H54 (cell line): Measurements from ENCODE around the gene DSG2.
A peak's percentile ranks its signal among the peaks of the same experiment; 100 is the strongest.

ENCODE experiments used
- DNase-seq: peaks from one replicate; pipeline ENCODE4 v3.0.0; 2011; ENCODE audit warnings: low spot score, mixed read lengths; ENCODE audit not compliant: insufficient read length
- FAIRE-seq: peaks from 3 replicates; lab custom pipeline; 2011; peaks lifted over from hg19 to GRCh38; lab: Jason Lieb, UNC
- POLR2A ChIP-seq: IDR thresholded peaks from 2 replicates; pipeline ENCODE4 v1.6.1; 2011; ENCODE audit warnings: low read depth, mild to moderate bottlenecking, low read length

Gene DSG2

DNA sequence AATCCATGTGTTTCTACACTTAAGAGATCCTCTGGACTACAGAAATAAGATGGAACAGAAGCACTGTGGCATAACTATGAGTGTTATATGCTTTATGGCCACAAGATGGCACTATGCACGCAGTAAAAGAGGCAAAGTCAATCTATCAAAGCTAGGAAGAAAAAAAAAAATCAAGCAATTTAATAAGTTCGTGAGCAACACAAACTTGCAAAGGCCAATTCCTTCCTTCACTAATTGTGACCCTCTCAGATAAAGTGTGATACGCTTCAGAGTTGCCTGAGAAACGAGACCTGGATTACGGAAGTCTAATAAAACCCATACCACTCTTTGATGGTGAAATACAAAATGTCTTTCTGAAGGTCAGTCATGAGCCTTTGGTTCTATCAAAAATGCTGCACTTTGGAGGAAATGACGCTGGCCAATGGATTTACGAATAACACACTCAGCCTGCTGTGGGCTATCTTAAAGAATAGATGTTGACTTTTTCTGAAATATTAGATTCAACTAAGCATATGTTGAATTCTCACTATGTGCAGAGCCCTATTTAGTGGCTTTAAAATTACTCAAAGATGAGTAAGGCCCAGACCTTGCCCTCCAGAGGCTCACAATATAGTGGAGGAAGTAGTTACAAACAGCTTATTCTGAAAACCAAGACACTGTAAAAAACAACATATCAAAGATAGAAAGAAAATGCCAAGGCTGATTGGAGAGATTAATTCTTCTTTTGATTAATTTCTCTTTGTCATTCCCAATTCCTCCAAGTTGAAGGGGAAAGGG is 58.2 kb downstream of the DSG2 start:
- DNase-seq, result peak; percentile 8
- peak; percentile 89 for FAIRE-seq
- TF ChIP-seq POLR2A, result no peak

- FAIRE-seq, result no peak
- no peak for TF ChIP-seq POLR2A
- DNase-seq, result no peak
Observed at GRCh38 chr18:31557446-31557845, 59.5 kb downstream of the DSG2 start.

DNA sequence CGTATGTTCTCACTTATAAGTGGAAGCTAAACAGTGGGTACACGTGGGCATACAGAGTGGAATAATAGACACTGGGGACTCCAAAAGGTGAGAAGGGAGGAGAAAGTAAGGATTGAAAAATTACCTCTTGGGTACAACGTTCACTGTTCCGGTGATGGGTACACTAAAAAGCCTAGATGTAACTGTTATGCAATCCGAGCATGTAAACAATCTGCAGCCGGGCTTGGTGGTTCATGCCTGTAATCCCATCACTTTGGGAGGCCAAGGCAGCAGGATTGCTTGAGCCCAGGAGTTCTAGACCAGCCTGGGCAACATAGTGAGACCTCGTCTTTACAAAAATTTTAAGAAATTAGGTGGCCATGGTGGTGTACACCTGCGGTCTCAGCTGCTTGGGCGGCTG is 60.6 kb downstream of the DSG2 start:
- no peak for TF ChIP-seq POLR2A
- no peak for DNase-seq
- no peak for FAIRE-seq

- FAIRE-seq, result no peak
- TF ChIP-seq POLR2A, result no peak
- DNase-seq, result no peak
Observed at GRCh38 chr18:31562726-31563125, 64.7 kb downstream of the DSG2 start.

DNA sequence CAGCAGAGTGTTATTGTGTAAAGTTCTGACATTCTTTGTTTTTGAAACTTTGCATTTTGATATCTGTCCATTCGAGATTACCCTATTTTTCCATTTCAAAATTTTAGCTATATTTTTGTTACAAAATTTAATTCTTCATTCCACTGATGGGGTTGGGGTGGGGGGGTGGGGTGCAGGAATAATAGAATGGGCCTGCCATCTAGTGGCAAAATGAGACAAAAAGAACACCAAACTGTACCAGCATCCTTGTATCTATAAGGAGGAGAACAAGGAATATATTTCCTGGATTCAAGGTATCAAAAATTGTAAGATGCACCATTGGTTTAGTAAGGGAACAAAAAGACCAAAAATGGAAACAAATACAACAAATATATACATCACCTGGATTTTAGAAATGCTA is 65.8 kb downstream of the DSG2 start:
- no peak for TF ChIP-seq POLR2A
- no peak for FAIRE-seq
- DNase-seq, result no peak

GRCh38 chr18:31565345-31565744 is 67.4 kb downstream of the DSG2 start:
- TF ChIP-seq POLR2A, result no peak
- FAIRE-seq (no peak), DNase-seq (no peak)

DNA sequence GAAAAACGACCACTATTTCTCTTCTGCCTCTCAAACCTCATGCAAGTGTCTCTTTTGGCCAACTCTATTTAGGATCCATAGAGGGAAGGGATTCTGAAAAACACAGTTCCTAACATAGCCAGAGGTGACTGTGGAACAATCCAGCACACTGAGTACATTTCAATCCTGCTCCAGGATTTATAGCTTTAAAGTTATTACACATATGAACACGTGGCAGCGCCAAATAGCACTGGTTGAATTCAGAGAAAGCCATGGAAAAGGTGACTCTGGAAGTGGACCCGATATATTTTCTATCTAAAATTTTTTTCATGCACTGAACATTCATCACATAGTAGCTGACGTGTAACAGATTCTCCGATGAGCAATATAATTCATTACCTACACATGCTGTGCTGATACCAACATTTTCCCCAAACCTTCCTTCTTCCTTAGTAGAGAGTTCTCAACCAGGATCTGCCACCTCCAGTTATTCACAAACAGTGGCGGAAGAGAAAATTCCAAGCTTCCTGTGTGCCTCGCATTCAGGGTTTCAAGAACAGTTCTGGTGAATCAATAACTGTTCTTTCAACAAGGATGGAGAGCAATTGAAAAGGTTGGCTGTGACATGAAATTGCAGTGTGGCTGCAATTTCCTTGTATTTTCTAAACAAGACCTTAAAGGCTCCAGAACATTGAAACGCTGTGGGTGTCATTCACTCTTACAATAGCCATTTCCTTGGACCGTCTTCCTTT is 68.0 kb downstream of the DSG2 start:
- DNase-seq (no peak), FAIRE-seq (no peak)
- no peak for TF ChIP-seq POLR2A

DNA sequence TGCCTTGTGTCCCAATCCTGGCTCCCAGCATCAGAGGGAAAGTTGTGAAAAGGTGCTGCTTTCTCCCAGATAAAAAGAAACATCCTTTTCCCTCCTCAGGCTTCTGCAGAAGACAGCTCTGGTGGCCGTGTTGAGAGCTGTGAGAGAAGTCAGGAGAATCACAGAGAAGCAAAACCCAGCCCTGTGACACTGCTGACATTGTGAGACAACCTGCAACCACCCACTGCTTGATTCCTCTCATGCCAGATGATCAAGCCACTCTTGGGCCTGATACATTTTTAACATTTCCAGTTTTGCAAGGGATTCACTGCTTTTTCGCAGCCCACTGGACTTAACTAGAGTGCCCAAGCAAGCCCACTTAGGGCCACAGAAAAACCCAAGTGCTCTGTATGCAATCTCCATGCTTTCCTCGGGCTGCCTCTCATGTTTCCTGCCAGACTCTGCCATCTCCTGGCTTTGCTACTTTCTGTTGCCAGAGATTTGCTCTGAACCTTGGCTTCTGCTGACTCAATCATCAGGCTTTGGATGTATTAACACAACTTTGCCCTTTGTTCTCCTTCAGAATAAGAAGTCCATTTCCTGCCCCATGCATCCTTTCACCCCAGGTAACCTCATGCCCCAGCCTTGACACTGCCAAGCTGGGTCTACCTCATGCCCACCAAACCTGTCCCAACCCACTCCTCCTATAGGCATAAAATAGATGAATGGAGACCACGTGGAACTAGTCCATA is 68.8 kb downstream of the DSG2 start:
- DNase-seq, result no peak
- FAIRE-seq, result no peak
- no peak for TF ChIP-seq POLR2A

DNA sequence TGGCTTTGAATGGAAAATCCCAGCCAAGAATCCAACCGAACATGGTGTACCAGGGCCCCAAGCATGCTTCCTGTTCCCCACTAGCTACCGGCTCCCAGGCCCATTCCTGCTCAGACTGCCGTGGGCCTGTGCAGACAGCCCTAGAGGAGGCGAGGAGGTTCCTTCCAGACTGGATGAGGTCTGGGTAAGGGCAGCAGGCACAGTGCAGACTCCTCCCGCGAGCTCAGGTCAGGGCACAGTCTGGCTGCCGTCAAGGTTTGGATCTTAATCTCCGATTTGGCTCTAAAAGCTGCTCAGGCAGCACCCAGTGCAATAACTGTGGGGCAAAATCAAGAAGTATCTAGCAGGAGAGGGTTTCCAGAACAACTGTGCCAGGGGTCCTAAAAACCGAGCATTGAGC is 74.4 kb downstream of the DSG2 start:
- FAIRE-seq (no peak), DNase-seq (no peak)
- TF ChIP-seq POLR2A, result no peak

DNA sequence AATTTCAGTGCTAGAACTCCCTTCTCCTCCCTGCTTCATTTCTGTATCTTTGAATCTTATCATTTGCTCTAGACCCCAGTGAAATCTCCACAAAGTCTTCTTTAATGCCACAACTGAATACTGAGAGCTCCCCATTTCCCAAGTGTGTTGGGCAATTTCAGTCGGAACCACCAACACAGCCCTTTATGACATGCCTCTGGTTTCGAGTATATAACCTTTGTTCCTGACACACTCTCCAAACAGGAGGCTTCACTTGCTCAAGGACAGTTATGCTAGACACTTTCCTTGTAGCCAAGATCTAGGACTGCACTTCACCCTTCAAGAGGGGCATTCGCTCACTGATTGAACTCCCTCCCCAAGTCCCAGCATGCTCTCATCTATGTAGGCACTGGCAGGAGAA is 75.1 kb downstream of the DSG2 start:
- FAIRE-seq (no peak), DNase-seq (no peak)
- no peak for TF ChIP-seq POLR2A

- no peak for TF ChIP-seq POLR2A
- DNase-seq (no peak), FAIRE-seq (no peak)
Observed at GRCh38 chr18:31574359-31574758, 76.4 kb downstream of the DSG2 start.

- DNase-seq (no peak), FAIRE-seq (no peak)
- no peak for TF ChIP-seq POLR2A
Observed at GRCh38 chr18:31575515-31576257, 77.7 kb downstream of the DSG2 start.

GRCh38 chr18:31576670-31577069 is 78.7 kb downstream of the DSG2 start:
- FAIRE-seq (no peak), DNase-seq (no peak)

More at GRCh38 chr18:31576670-31577069, 78.7 kb downstream of the DSG2 start:
- TF ChIP-seq POLR2A, result no peak
